ENCODE data around the gene PLCH1.

- TF ChIP-seq ZNF565 (CRISPR knock-in tag; conservative IDR thresholded peaks at IDR 0.05; ENCODE audit: low read depth) = no peak
- TF ChIP-seq ZNF8 (CRISPR knock-in tag; IDR thresholded peaks at IDR 0.05) = no peak
- TF ChIP-seq TSHZ2 (CRISPR knock-in tag; IDR thresholded peaks at IDR 0.05) = no peak
- TF ChIP-seq TOX (CRISPR knock-in tag; IDR thresholded peaks at IDR 0.05; ENCODE audit: borderline replicate concordance) = no peak
- no peak for TF ChIP-seq ESRRG (CRISPR knock-in tag; IDR thresholded peaks at IDR 0.05)
- TF ChIP-seq ARNTL (CRISPR knock-in tag; IDR thresholded peaks at IDR 0.05; ENCODE audit: borderline replicate concordance, low read depth) = no peak
- no peak for TF ChIP-seq ZNF70 (CRISPR knock-in tag; IDR thresholded peaks at IDR 0.05)
- TF ChIP-seq ZFP3 (CRISPR knock-in tag; IDR thresholded peaks at IDR 0.05) = no peak
- TF ChIP-seq POU6F1 (CRISPR knock-in tag; IDR thresholded peaks at IDR 0.05; ENCODE audit: borderline replicate concordance, low read depth) = no peak
- TF ChIP-seq RARB (CRISPR knock-in tag; IDR thresholded peaks at IDR 0.05) = no peak
- no peak for TF ChIP-seq ZFP30 (CRISPR knock-in tag; IDR thresholded peaks at IDR 0.05)
Observed at GRCh38 chr3:155568295-155568694, 176.6 kb downstream of the PLCH1 start.
